Stimulated activated CD4-positive, alpha-beta T cell treated with anti-CD3 and anti-CD28 coated beads, Interleukin-15, amount 100 ng/mL, for 1 hour (primary cell): ENCODE data around the gene IREB2.
"Not testable (repeated sequence)": the region's sequence is repeated elsewhere in the genome, so short reads cannot be mapped to it uniquely, and the experiment has no call there.

Source experiments
- DNase-seq, 2 donors: peaks; one replicate each; pipeline ENCODE4 v3.0.0-alpha.2; 2020; ENCODE audit warnings: low read depth in 1 of 2, low spot score in 1 of 2

The IREB2 gene

DNA sequence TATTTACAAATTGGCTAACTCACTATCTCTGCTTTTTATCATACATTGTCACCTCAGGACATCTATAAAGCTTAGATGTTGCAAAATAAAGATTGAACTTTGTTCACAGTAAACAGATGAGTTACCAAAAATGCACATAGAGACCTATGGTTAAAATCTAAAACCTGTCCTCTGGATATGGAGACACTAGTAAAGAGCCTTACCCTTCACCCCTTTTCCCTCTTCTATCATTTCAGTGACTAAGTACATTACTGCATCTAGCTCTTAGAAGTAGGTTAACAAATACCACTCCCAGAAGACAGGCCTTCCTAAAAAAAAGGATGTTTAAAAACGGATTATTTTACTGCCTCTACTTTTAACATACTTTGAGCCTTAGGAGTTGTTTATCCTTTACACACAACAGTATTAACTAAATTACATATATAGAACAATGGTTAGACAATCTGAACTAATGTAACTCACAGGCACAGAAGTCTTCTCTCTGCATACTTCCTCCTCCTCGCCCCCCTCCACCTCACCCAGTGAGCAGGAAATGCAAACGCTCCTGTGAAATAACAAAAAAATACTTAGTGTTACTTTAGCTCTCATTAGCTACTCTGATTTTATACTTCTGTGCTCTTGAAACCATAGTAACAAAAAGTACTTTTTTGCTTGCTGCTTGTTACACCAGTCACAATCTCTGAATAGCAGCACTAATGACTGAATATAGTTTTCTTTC, 23.3 kb downstream of the IREB2 start:
- no peak for DNase-seq

DNA sequence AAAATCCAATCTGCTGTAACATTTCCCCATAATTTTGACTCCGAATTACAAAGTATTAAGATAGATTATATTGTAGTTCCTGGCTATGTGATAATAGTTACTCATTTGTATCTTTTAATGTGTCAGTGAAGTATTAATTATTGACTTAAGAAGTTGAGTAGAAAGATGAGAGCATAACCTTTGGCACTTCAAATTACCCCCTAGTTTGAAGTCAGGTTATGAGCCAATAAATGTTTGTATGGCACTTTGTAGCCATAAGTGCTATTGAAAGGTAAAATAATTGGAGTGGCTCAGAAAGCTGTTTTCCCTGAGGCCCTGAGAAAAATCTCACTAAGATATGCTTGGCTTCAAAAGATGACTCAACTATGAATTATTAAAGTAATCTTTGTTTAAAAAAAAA, 31.0 kb downstream of the IREB2 start:
- no peak for DNase-seq

DNA sequence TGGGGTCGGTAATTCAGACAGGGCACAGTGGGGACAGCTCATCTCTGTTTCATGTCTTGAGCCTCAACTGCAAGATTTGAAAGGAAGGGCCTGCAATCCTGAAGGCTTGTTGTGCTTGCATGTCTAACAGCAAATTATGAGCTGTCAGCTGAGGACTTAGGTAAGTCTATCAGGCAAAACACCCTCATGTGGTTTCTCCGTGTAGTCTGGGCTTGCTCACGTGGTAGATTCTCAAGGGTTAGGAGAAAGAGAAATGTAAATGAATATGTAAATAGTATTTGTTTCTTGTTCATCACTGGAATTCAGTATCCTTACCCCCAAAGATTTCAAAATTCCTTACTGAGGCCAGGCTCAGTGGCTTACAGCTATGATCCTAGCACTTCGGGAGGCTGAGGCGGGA, 39.3 kb downstream of the IREB2 start:
- no peak for DNase-seq

DNA sequence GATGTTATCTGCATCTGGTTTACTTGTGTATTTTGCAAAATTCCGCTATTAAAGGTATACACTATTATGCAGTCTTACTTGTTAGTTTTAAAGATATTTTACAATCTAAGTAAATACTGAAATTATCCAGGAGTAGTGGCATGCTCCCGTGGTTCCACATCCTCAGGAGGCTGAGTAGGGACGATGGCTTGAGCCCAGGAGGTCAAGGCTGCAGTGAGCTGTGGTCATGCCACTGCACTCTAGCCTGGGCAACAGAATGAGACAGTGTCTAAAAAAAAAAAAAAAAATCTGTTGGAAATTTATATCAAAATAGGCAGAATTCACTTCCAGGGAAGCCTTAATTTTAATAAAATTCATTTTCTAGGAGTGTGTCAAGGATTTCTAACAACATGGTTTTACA, 41.6 kb downstream of the IREB2 start:
- DNase-seq, result no peak

DNA sequence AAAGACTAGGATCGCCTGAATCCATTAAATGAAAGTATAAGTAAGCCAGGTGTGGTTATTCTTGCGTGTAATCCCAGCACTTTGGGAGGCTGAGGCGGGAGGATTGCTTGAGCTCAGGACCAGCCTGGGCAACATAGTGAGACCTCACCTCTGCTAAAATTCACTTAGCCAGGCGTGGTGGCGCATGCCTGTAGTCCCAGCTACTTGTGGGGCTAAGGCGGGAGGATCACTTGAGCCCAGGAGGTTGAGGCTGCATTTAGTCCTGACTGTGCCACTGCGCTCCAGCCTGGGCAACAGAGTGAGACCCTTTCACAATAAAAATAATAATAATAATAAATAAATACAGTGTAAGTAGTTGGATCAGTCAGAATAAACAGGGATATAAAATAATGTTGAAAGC, 43.9 kb downstream of the IREB2 start:
- no peak for DNase-seq

DNA sequence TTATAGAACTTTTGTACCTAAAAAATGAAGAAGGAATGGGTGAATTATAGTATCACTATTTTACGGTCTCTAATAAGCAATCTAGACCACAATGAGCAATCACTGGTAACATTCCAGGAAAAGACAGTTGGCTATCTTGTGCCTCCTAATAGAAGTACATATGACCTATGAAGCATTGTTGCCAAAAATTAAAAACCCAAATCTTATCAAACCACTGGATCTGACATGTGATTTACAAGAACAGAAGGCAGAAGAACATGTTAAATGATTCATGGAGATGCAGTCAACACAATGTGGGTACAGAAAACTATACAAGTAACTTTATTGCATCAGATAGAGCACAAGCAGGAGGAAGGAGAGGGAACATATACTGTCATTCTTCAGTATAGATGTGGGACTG, 54.9 kb downstream of the IREB2 start:
- no peak for DNase-seq

DNA sequence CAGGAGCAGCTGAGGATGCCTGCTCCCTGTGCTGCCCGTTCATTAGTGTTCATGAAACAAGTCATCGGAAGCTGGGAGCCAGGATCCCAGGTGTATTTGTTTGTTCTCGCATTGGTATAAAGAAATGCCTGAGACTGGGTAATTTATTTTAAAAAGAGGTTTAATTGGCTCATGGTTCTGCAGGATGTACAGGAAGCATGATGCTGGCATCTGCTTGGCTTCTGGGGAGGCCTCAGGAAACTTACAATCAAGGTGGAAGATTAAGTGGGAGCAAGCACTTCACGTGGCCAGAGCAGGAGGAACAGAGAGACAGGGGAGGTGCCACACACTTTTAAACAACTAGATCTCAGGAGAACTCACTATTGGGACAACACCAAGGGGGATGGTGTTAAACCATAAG, 63.8 kb downstream of the IREB2 start:
- no peak for DNase-seq

DNA sequence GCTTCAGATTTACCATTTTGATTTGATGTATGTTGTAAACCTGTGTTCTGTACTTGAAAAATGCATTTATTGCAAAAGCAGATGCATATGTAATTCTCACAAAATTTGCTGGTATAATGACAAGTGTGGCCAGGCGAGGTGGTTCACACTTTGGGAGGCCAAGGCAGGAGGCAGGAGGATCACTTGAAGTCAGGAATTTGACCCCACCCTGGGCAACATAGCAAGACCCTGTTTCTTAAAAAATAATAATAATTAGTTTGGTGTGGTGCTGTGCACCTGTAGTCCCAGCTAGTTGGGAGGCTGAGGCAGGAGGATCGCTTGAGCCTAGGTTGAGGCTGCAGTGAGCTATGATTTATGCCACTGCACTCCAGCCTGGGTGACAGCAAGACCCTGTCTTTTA, 64.6 kb downstream of the IREB2 start:
- DNase-seq, result no peak

DNA sequence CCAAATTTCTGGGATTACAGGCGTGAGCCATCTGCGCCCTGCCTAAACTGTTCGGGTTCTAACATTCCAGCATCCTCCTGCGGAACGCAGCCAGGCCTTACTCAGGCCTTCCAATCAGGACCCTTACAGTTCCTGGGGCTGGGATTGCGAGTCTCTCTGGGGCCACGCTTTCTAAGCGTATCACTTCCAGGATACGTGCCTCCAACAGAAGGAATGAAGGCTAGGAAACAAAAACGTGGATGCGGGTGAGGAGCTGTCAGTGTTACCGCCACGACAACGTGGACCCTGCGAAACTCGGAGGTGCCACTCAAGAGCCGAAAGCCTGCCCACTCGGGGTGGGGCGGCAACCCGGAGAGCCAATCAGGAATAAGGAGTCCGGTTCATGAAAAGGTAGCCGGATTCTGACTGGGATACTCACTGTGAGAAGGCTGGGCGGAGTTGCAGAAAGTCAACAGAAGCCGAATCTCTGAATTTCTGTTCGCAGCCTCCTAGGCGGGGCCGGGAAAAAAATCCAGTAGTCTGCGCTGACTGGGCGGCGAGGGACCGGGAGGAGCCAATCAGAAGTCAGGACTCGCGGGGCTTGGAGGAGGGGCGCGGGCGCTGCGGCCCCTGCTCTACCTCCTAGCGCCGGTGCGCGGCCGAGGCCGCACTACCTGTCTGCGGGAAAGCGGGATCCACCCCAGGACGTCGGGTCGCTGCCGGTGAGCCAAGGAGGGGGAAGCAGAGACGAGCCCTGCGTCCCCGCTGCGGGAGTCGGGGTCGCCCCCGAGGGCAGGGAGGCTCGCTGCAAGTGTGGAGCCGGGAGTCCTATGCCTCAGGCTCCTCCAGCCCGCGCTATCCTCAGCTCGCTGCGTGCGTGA, 69.2 kb downstream of the IREB2 start, which contains the start of gene HYKK:
TSS of gene HYKK (plus strand) at position 607 of the 860 bp plus-strand sequence. CDS start 5,512 bp downstream, outside the sequence.
- peak; percentile 32 to 62 for DNase-seq

DNA sequence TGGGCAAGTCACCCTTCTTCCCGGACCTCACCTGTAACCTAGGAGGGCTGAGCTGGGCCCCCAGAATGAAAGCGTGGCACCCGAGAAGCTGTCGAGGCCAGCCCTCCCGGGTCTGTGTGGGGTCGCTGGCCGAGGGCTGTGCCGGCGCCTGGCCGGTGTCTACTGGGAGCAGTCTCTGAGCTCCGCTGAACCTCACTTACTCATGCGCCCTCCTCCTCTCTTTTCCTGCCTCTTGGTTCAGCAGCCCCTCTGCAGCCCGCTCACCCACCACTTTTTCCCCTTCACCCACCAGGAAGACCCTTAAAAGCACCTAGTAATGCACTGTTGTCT, 69.8 kb downstream of the IREB2 start:
- no peak for DNase-seq

DNA sequence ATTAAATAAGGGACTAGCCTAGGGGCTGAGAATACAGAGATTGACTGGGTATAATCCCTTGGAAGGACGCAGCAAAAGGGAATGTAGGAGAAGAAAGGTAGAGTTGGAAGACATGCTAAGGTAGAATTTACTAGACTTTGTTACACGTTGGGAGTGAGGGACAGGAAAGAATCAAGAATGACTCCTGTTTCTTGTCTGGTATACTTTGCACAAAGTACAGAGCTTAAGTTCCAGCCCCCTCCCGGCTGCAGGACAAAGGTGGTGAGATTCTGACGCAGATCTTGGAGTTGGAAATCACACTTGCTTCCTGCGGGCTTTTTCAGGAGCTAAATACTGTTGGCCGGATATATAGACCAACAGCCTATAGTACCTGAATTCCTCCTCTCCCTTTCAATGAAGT, 70.3 kb downstream of the IREB2 start:
- DNase-seq, result no peak

DNA sequence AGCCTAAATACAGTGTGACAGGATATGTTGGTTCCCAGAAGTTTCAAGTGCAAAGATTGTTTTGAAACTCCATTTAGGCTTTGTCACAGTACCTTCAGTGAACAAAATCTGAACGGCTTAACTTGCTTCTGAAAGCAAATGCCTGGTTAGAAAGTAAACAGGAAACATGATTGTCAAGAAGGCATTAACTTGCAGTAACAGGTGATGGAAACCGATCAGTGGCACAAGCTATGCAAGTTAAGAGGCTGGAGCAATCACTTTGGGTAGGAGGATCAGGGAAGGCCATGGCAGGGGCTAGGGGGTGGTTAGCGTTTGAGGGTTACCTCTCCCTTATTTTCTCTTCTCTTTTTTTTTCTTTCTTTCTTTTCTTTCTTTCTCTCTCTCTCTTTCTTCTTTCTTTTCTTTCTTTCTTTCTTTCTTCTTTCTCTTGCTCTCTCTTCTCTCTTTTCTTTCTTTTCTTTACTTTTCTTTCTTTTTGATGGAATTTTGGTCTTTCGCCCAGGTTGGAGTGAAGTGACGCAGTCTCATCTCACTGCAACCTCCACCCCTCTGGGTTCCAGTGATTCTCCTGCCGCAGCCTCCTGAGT, 71.8 kb downstream of the IREB2 start:
- DNase-seq, result no peak

DNA sequence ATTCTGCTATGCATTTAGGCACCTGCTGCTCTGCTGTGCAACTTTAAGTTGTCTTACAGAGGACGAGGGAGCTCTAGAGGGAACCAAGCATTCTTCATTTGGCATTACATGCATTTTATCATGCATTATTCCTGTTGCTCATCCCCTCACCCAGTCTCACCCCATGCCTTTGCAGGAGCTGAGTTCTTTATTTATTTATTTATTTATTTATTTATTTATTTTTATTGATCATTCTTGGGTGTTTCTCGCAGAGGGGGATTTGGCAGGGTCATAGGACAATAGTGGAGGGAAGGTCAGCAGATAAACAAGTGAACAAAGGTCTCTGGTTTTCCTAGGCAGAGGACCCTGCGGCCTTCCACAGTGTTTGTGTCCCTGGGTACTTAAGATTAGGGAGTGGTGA, 82.0 kb downstream of the IREB2 start:
- not testable (repeated sequence) for DNase-seq

DNA sequence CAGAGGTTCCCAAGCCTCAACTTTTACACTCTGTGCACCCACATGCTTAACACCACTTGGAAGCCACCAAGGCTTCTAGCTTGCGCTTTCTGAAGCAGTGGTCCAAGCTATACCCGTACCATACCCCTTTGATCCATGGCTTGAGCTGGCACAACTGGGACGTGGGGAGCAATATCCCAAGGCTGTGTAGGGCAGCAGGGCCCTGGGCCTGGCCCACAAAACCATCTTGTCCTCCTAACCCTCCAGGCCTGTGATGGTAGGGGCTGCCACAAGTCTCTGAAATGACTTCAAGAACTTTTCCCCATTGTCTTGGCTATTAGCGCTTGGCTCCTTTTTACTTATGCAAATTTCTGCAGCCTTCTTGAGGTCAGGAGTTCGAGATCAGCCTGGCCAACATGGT, 86.2 kb downstream of the IREB2 start:
- DNase-seq, result no peak

DNA sequence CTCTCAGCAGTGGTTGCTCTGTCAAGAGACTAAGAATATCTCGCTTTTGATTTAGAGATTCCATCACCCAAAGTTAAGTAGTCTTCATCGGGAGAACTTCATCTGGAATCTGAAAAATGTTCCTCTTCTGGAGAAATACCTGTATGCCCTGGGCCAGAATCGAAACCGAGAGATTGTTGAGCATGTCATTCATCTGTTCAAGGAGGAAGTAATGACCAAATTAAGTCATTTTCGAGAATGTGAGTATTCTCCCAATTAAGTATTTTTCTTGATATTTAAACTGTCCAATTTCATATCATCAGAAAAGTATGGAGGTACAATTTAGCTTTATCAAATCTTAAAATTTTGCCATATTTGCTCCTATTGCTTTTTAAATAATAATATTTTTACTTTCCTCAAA, 89.3 kb downstream of the IREB2 start:
- DNase-seq, result no peak

DNA sequence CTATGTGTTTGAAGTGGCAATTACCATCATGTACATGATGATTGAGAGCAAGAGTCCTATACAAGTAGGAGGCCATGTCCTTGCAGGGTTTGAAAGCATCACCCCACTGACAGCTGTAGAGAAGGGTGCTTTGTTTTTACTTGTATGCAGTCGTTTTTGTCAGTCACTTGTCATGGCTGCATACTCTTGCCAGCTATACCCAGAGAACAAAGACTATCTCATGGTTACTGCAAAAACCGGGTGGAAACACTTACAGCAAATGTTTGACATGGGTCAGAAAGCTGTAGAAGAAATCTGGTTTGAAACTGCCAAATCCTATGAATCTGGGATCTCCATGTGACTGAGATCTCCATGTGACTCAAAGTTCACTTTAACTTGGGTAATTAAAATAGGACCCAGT, 95.3 kb downstream of the IREB2 start:
- no peak for DNase-seq

DNA sequence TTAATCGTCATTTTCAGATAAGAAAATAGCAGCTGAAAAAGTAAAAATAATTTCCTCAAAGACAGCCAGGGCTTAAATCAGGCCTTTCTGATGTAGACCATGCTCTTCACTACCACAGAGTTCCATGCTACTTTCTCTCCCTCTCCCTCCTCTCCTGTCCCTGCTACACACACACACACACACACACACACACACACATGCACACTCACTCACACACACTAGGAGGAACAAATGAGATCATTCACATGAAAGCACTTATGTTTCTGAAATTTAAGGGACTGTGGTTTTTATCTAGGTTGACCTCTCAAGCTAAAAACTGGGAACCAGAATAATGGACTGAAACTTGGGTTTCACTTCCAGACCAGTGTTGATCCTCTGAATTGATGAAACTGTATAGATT, 98.1 kb downstream of the IREB2 start:
- DNase-seq, result no peak

DNA sequence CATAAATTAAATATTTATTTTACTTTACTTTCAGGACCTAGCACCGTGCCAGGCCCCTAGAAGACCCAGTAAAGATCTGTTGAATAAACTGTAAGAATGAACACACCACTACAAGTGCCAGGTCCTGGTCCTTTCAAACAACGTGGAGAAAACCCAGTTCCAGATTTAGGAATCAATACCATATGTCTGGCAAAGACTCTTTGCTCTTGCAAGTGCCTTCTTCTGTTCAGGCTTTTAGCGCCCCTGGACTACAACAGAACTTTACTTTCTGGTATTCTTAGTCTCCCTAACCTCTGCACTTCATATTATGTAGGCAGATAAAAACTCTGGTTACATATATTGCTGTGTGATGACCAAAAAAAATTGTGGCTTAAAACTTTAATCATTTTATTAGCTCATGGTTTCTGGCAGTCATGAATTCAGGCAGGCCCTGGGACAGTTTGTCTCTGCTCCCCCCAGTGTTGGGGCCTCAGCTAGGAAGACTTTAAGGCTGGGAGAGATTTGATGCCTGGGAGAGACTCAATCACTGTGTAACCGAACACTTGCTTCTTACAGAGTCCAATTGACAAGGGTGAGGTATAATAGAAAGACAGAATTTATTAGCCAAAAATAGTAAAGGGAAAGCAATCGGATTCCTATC, 99.4 kb downstream of the IREB2 start:
- no peak for DNase-seq

DNA sequence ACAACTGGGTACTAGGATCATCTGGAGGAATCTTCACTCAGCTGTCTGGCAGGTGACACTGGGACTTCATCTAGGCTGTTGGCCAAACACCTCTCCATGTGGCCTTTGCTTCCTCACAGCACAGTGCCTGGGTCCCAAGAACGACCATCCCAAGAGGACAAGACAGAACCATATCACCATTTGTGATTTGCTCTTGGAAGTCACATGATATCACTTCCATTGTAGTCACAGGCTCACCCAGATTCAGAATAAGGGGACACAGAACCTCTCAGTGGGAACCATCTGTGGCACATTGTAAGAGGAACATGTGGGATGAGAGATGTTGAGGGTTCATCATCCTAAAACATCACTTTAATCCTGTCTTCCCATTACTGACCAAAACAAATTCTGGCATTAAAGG, 100.3 kb downstream of the IREB2 start:
- no peak for DNase-seq

DNA sequence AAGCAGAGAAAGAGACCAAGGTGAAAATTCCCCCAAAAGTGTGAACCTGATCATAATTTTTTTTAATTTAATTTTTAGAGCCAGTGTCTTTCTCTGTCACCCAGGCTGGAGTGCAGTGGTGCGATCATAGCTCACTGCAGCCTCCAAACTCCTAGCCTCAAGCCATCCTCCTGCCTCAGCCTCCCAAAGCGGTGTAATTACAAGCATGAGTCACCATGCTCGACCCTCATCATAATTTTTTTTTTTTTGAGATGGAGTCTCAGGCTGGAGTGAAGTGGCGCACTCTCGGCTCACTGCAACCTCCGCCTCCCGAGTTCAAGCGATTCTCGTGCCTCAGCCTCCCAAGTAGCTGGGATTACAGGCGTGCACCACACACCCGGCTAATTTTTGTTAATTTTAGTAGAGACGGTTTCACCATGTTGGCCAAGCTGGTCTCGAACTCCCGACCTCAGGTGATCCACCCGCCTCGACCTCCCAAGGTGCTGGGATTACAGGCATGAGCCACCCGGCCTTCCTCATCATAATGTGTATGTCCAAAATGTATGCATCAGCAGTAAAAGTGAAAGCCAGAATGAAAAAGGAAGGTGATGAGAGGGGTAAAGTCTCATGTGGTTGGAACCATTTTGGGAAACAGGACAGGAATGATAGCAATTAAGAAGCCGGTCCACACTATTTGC, 101.6 kb downstream of the IREB2 start:
- not testable (repeated sequence) for DNase-seq

DNA sequence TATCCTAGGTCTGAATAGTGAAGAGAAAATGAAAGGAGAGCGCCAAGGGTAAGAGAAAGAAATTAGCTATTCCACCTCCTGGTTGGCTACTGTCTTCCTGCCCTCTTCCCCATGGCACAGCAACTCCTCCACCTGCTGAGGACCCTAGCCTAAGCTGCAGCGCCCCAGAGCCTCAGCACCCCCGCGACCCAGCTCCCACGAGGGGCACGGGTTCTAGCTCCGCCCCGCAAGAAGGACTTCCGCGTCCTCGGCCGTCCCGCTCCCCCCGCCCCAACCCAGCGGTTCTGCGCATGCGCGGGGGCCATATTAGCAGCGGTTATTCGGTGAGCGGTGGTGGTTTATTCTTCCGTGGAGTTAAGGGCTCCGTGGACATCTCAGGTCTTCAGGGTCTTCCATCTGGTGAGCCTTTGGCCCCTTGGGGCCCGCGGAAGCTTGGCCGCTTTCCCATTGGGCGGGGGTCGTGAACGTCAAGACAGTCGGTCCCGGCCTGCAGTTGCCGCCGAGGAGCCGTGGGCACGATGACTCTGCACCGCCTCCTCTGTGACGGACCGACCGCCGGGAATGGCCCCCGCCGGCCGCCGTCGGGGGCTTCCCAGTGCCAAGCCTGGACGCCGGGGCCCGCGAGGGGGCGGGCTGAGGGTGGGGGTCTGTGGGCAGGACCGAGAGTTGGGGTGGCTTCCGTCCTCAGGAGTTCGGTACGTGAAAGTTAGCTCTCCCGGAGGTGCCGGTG, 102.3 kb downstream of the IREB2 start, which contains the start of gene PSMA4:
TSS of gene PSMA4 (plus strand) at position 304 of the 730 bp plus-strand sequence. CDS start 1,484 bp downstream, outside the sequence.
- DNase-seq, result peak; percentile 91 to 93
